Sciatic nerve (tissue), 2 donors: ENCODE data around the gene CHPF. TPM values are rescaled to one million over a fixed set of nuclear protein-coding genes. Genes with fewer than 3 reads are reported as not detected.

Source experiments
- ATAC-seq: fragments of 200-7000 bp; cut with Tn5 transposase; one replicate; pipeline ENCODE4 v1.9.1; 2020; ENCODE audit warnings: mild to moderate bottlenecking, moderate library complexity
- DNase-seq: peaks from one replicate; pipeline ENCODE4 v3.0.0-alpha.2; 2020; ENCODE audit warnings: low spot score
- intact Hi-C: fragments of 100-400 bp; cut with DNase I; formaldehyde crosslinking; loops from one replicate; pipeline ENCODE4 v1.14.2; 2022
- microRNA-seq: library from miRNA; unstranded; fragments of <30 nt; microRNA quantifications from one replicate; pipeline ENCODE4 v1.2.0, GENCODE V29; 2020
- total RNA-seq: library from RNA; stranded (reverse); fragmentation: NEBNext Ultra II Directional; extraction: Animal tissue kit (Norgen Biotek cat#: 25700); gene quantifications from one replicate; pipeline ENCODE4 v1.2.1, GENCODE V29; 2021
- donor health status: DM: no; HTN: no; CAD: no.
- donor health status: DM: no; HTN: no; CAD: no.

CHPF gene
- total RNA-seq, 1 donor from 2014 or later, result 33.4 TPM

- intact Hi-C loops, result no loop called here
- ATAC-seq (no peak), DNase-seq (no peak)
Measured at GRCh38 chr2:219491278-219491963, 52.2 kb downstream of the CHPF start.

DNA sequence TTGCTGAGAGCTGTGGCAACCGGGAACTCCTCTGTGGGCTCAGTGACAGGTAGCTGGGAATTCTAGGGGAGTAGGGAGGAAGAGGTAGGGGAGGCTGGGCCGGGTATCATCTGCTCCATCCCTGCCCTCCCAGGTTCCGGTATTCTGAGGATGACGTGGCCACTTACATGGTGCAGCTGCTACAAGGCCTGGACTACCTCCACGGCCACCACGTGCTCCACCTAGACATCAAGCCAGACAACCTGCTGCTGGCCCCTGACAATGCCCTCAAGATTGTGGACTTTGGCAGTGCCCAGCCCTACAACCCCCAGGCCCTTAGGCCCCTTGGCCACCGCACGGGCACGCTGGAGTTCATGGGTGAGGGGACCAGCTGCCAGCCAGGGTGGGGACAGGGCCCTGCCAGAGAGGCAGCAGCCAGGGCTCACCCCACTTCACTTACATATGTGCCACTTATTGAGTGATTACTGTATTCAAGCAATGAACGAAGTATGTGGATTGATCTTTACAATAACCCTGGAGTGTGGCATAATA, 52.9 kb downstream of the CHPF start:
- ATAC-seq (no peak), DNase-seq (no peak)
- intact Hi-C loops, result no loop called here

DNA sequence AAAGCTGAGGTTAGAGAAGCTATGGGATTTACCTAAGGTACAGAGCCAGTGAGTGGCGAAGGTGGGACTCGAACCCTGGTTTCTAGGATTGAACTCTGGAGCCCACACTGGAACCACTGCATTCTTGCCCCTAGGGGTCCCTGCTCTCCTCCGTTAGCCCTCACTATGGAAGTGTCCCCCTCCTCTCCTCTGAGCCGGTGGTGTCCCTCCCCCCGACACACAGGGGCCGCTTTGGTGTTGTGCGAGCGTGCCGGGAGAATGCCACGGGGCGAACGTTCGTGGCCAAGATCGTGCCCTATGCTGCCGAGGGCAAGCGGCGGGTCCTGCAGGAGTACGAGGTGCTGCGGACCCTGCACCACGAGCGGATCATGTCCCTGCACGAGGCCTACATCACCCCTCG, 53.4 kb downstream of the CHPF start:
- DNase-seq, result no peak
- ATAC-seq, result no peak
- intact Hi-C loops, result no loop called here

GRCh38 chr2:219489315-219489714, 54.3 kb downstream of the CHPF start:
- intact Hi-C loops, result no loop called here
- no peak for DNase-seq
- no peak for ATAC-seq

Small RNA genes lying within 50 kb of the gene (microRNA-seq; reads per million reads assigned to microRNA genes)
- 1.1 reads per million for gene MIR3132

Other genes starting within 250 kb of the CHPF start
- 0.58 TPM for gene PTPRN, start 234.4 kb downstream of the CHPF start, total RNA-seq
- gene RESP18, start 211.1 kb downstream of the CHPF start, total RNA-seq, result not detected
- 41.8 TPM for gene DNPEP, start 155.9 kb downstream of the CHPF start, total RNA-seq
- 1.4 TPM for gene DES, start 125.4 kb downstream of the CHPF start, total RNA-seq
- 7.2 TPM for gene SPEG, start 109.0 kb downstream of the CHPF start, total RNA-seq
- 25.9 TPM for gene GMPPA, start 44.9 kb downstream of the CHPF start, total RNA-seq
- 0.31 TPM for gene ASIC4, start 29.3 kb downstream of the CHPF start, total RNA-seq
- 2.1 TPM for gene TMEM198, start 219 bp upstream of the CHPF start, total RNA-seq
- gene OBSL1, start 27.7 kb upstream of the CHPF start, total RNA-seq, result 85.2 TPM
- gene INHA, start 28.5 kb upstream of the CHPF start, total RNA-seq, result 0.53 TPM
- gene STK11IP, start 54.0 kb upstream of the CHPF start, total RNA-seq, result 58.5 TPM
- 6.7 TPM for gene SLC4A3, start 83.8 kb upstream of the CHPF start, total RNA-seq